ENCODE measurements around the gene DNAJC21.

DNAJC21 gene

GRCh38 chr5:34978681-34979080 lies 49.3 kb downstream of the DNAJC21 start:
- DNase-seq (ENCODE audit: low read depth in 2 of 2), result no peak

GRCh38 chr5:34982823-34983222 lies 53.5 kb downstream of the DNAJC21 start:
- DNase-seq (ENCODE audit: low read depth in 2 of 2), result no peak

- no peak for DNase-seq (ENCODE audit: low read depth in 2 of 2)
These were observed 57.6 kb downstream of the DNAJC21 start for GRCh38 chr5:34986965-34987364.

DNA sequence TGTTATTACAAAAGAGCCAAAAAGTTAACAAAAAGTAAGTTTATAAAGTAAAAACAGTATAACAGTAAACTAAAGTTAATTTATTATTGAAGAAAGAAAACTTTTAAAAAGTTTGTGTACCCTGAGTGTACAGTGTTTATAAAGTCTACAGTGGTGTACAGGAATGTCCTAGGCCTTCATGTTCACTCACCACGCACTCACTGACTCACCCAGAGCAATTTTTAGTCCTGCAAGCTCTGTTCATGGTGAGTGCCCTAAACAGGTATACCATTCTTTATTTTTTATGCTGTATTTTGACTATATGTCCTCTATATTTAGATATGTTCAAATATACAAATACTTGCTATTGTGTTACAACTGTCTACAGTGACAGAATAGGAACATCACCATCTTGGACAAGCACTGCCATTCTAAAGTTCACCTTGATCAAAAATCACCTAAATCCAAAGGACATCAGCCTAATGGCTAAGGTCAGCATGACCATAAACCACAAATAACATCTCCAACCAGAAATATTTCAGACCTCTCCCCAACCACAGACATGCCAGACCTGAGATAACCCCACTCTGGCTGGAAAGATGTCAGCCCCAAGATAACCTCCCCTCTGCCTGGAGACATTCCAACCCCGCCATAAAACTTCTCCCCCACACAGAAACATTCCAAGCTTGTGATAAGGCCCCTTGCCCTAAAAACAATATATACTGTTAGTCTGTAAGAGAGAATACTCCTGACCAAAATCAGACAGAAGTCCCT lies 62.3 kb downstream of the DNAJC21 start:
- DNase-seq (ENCODE audit: low read depth in 2 of 2), result no peak

GRCh38 chr5:34993951-34994350 lies 64.6 kb downstream of the DNAJC21 start:
- DNase-seq (ENCODE audit: low read depth in 2 of 2), result no peak

DNA sequence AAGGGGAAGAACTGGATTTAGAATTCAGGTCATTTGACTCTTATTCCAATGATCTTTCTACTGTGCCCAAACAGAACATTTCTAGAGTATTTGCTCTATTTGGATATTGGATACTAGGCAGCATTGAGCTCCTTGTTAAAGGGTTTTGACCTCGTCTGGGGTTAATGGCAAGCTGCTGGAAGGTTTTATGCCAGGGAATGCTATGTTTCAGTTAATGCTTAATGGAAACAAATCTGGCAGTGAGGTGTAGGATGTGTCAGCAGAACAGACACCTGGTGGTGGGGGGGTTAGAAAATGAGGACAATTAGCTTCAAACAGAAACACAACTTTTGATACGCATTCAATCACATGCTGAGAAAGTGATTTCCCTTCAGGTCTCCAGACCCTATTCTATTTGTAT lies 66.9 kb downstream of the DNAJC21 start:
- DNase-seq (ENCODE audit: low read depth in 2 of 2), result no peak

- DNase-seq (ENCODE audit: low read depth in 2 of 2), result peak; percentile 57 to 58
These were observed 68.9 kb downstream of the DNAJC21 start for GRCh38 chr5:34998058-34998789.

- DNase-seq (ENCODE audit: low read depth in 2 of 2), result no peak
These were observed 72.5 kb downstream of the DNAJC21 start for GRCh38 chr5:35001842-35002241.

DNA sequence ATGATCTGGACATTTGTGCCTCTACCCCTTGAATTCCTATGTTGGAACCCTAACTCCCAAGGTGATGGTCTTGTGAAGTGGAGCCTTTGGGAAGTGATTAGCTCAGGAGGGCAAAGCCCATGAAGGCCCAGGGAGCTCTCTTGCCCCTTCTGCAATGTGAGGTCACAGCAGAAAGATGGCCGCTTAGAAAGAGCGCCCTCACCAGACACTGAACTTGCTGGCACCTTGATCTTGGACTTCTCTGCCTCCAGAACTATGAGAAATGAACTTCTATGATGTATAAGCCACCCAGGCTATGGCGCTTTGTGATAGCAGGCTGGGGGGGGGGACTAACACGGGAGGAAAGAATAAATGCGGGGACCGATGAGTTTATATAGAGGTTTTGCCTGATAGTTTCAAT lies 73.1 kb downstream of the DNAJC21 start:
- no peak for DNase-seq (ENCODE audit: low read depth in 2 of 2)

DNA sequence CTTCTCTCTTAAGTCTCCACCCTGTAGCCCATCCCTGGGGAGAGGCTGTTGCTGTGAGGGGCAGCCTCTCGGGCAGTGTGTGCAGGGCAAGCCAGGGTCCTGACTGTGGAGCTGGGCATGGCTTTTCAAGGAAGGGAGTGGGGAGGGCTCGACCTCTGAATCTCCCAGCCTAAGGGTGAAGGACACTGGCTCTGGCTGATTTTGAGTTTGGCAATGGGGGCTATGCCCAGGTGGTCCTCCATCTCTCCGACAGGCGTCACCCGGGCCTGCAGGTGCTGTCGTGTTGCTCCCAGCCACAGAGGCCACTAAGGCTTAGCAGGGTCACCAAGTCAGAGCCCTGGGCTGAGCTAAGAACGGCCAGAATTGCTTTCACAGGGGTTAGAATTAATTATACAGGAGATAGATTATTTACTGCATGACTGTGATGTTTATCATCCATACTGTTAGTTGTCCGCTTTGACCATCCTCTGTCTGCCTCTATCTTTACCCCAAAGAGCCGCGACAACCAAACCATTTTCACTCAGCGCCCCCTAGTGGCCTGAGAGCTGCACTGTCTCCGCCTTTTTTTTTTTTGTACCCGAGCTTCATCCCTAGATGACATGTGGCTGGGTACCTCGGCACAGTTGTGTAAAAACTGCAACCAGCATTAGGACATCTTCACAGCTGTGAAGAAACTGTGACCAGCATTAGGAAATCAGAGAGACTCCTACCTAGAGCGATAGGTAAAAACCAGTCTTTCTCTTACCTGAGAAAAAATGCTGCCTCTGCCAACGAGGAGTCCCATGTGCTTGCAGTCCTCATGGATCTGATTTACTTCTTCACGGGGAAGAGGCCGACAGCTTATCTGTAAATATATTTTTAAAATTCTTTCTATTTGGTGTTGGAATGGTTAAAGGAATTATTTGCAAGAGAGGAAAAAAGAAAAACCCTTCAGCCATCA lies 73.9 kb downstream of the DNAJC21 start:
- peak; percentile 10 to 25 for DNase-seq (ENCODE audit: low read depth in 2 of 2)

DNA sequence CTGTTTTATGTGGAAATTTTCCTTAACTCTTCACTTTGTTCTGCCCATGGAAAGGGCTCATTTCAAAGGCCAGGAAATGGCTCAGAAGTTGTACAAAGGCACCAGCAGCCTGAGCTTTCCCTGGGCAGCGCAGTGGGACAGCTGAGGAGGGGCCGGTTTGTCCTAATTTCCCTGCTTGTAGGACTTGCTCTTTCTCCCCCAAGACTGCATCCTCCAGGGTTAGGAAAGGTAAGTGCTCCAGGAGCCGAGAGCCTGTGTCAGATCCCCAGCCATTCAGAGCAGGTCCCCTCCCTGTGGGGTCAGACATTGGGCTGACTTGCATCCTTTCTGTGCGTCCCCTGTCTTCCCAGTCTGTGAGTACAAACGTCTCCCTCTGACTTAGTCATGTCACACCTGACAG lies 74.8 kb downstream of the DNAJC21 start:
- DNase-seq (ENCODE audit: low read depth in 2 of 2), result no peak

DNA sequence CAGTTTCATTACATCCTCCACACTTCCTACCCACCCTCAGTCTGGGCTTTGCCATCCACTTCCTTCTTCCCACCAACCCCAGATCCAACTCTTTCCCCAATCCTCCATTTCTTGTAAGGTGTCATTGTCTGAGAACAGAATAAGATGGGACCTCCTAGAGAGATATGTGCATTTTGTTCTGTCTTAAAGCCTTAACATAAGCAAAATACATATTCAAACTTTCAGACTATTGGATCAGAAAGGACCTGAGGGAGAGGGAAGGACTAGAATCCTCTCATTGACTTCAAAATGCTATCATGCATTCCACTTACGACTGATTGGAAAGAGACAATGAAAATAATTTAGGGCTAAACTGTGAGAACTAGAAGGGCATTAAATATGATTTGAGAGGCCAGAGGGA lies 75.4 kb downstream of the DNAJC21 start:
- no peak for DNase-seq (ENCODE audit: low read depth in 2 of 2)

Data from fibroblast of skin of left biceps (primary cell).